DOHH2 (cell line): Measurements from ENCODE around the gene KANK3.

Experiments
- EZH2phosphoT487 ChIP-seq: fragments of 200-600 bp; sonication (generic); IDR thresholded peaks from 2 replicates; pipeline ENCODE4 v1.6.1; 2017; ENCODE audit warnings: borderline replicate concordance, mild to moderate bottlenecking, antibody characterized with exemption, low read length, moderate library complexity, mixed read lengths
- TF ChIP-seq, protein P1 (sequence below): fragments of 200-600 bp; sonication (generic); IDR thresholded peaks from one replicate; pipeline ENCODE4 v1.5.1; 2014; ENCODE audit warnings: antibody characterized with exemption, mild to moderate bottlenecking, low read depth, low read length; ENCODE audit not compliant: poor library complexity, severe bottlenecking

DNA sequence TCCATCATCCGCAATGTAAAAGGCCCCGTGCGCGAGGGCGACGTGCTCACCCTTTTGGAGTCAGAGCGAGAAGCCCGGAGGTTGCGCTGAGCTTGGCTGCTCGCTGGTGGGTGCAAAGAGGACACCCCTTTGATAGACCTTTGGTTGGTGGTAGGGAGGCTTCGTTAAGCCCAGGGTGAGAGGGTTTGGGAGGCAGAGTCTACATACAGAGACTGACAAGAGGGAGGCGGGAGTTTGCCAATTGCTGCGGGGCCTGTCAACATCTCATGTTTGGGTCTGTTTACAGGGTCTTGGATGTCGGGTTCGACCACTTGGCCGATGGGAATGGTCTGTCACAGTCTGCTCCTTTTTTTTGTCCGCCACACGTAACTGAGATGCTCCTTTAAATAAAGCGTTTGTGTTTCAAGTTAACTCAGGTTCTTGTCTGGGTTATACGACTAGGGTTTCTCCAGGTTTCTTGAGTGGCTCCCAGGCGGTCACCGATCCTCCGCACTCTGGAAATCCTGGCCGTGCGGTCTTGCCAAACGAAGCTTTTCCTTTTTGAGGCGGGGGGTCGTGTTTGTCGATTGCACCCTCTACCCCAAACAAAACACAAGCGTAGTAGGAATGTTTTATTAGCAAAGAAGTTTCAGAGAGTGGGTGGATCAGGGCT lies 20.9 kb downstream of the KANK3 start:
- TF ChIP-seq, protein P1, sequence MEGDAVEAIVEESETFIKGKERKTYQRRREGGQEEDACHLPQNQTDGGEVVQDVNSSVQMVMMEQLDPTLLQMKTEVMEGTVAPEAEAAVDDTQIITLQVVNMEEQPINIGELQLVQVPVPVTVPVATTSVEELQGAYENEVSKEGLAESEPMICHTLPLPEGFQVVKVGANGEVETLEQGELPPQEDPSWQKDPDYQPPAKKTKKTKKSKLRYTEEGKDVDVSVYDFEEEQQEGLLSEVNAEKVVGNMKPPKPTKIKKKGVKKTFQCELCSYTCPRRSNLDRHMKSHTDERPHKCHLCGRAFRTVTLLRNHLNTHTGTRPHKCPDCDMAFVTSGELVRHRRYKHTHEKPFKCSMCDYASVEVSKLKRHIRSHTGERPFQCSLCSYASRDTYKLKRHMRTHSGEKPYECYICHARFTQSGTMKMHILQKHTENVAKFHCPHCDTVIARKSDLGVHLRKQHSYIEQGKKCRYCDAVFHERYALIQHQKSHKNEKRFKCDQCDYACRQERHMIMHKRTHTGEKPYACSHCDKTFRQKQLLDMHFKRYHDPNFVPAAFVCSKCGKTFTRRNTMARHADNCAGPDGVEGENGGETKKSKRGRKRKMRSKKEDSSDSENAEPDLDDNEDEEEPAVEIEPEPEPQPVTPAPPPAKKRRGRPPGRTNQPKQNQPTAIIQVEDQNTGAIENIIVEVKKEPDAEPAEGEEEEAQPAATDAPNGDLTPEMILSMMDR, result no peak
- no peak for TF ChIP-seq EZH2phosphoT487
